Islet precursor cell (in vitro differentiated cells): Measurements from ENCODE around the gene MPP3.
A peak's percentile ranks its signal among the peaks of the same experiment; 100 is the strongest.

Experiments used
- DNase-seq: peaks from one replicate; pipeline ENCODE4 v3.0.0-alpha.2; 2018

Gene MPP3

GRCh38 chr17:43831633-43832032, 1.3 kb downstream of the MPP3 start:
- DNase-seq = no peak

- DNase-seq = no peak
These were observed 2.3 kb downstream of the MPP3 start for GRCh38 chr17:43830510-43831140.

GRCh38 chr17:43829738-43830137, 3.2 kb downstream of the MPP3 start:
- no peak for DNase-seq

- no peak for DNase-seq
These were observed 5.3 kb downstream of the MPP3 start for GRCh38 chr17:43827596-43827995.

- DNase-seq = no peak
These were observed 6.7 kb downstream of the MPP3 start for GRCh38 chr17:43826206-43826605.

- DNase-seq = peak; percentile 50
These were observed 7.4 kb downstream of the MPP3 start for GRCh38 chr17:43825567-43825966.

GRCh38 chr17:43823350-43824084, 9.4 kb downstream of the MPP3 start:
- DNase-seq = no peak

- no peak for DNase-seq
These were observed 10.3 kb downstream of the MPP3 start for GRCh38 chr17:43822570-43823190.

- no peak for DNase-seq
These were observed 12.2 kb downstream of the MPP3 start for GRCh38 chr17:43820759-43821158.

- DNase-seq = no peak
These were observed 14.0 kb downstream of the MPP3 start for GRCh38 chr17:43818966-43819365.

- DNase-seq = peak; percentile 48
These were observed 15.1 kb downstream of the MPP3 start for GRCh38 chr17:43817826-43818225.

GRCh38 chr17:43816336-43817320, 16.3 kb downstream of the MPP3 start:
- peak; percentile 46 for DNase-seq

GRCh38 chr17:43814714-43815113, 18.2 kb downstream of the MPP3 start:
- no peak for DNase-seq

GRCh38 chr17:43814026-43814425, 18.9 kb downstream of the MPP3 start:
- peak; percentile 58 for DNase-seq

GRCh38 chr17:43813386-43813785, 19.6 kb downstream of the MPP3 start:
- no peak for DNase-seq

- no peak for DNase-seq
These were observed 20.3 kb downstream of the MPP3 start for GRCh38 chr17:43812396-43813265.

GRCh38 chr17:43810823-43811222, 22.1 kb downstream of the MPP3 start:
- DNase-seq = no peak

- DNase-seq = no peak
These were observed 22.7 kb downstream of the MPP3 start for GRCh38 chr17:43810226-43810715.

GRCh38 chr17:43809121-43809520, 23.8 kb downstream of the MPP3 start:
- peak; percentile 29 for DNase-seq

GRCh38 chr17:43808076-43808475, 24.9 kb downstream of the MPP3 start:
- no peak for DNase-seq

GRCh38 chr17:43805117-43805516, 27.8 kb downstream of the MPP3 start:
- no peak for DNase-seq

- peak; percentile 77 for DNase-seq
These were observed 29.2 kb downstream of the MPP3 start for GRCh38 chr17:43803758-43804157.
